ENCODE data around the gene PDYN.

The PDYN gene

DNA sequence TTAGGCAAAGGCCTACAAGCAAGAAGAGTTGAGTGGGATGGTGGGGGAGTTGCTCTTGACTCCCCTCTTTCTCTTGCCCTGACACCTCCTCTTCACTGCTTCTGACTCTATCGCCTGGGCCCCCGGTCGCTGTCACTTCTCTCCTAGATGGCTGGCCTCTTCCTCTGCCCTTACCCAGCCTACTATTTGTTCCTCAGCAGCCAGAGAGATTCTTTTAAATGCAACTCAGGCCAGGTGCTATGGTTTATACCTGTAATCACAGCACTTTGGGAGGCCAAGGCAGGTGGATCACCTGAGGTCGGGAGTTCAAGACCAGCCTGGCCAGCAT is 4.3 kb upstream of the PDYN start:
- no peak for TF ChIP-seq BACH2 (CRISPR knock-in tag; IDR thresholded peaks at IDR 0.05; ENCODE audit: borderline replicate concordance)
- no peak for ATAC-seq

DNA sequence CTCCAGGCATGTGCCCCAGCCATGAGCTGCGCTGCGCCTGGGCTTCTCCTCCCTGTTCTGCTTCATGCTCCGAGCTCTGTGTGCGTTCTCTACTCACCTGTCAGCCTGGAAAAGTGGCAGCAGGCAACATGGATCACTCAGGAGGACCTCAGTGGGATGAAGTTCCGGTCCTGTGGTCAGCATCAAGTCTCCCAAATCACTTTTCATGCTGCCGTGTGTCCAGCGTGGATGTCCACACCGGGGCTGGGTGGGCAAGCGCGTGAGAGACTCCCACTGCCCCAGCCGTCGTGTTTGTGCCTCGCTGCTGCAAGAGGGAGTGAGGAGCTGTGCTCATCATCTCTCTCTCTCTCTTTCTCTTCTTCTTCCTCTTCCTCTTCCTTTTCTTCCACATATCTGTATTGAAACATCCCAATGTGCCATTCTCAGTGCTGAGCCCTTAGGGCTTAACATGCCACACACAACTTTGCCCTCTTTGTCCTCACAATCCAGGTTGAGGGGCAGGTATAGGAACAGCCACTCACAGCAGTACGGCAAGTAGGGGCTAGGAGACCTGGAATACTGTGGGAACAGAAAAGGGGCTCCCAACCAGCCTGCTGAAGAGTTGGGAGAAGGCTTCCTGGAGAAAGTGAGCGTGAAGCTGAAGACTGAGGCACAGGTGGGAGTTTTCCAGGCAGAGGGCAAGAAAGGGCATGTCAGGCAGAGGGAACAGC is 3.8 kb upstream of the PDYN start:
- ATAC-seq: no peak
- TF ChIP-seq, protein P1, sequence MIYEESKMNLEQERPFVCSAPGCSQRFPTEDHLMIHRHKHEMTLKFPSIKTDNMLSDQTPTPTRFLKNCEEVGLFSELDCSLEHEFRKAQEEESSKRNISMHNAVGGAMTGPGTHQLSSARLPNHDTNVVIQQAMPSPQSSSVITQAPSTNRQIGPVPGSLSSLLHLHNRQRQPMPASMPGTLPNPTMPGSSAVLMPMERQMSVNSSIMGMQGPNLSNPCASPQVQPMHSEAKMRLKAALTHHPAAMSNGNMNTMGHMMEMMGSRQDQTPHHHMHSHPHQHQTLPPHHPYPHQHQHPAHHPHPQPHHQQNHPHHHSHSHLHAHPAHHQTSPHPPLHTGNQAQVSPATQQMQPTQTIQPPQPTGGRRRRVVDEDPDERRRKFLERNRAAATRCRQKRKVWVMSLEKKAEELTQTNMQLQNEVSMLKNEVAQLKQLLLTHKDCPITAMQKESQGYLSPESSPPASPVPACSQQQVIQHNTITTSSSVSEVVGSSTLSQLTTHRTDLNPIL (CRISPR knock-in tag; IDR thresholded peaks at IDR 0.05; ENCODE audit: low read depth): no peak
- TF ChIP-seq PATZ1 (CRISPR knock-in tag; IDR thresholded peaks at IDR 0.05; ENCODE audit: borderline replicate concordance): no peak
- TF ChIP-seq ZFP3 (CRISPR knock-in tag; IDR thresholded peaks at IDR 0.05): no peak
- no peak for TF ChIP-seq TCF4 (CRISPR knock-in tag; IDR thresholded peaks at IDR 0.05; ENCODE audit: borderline replicate concordance)
- TF ChIP-seq, protein P2, sequence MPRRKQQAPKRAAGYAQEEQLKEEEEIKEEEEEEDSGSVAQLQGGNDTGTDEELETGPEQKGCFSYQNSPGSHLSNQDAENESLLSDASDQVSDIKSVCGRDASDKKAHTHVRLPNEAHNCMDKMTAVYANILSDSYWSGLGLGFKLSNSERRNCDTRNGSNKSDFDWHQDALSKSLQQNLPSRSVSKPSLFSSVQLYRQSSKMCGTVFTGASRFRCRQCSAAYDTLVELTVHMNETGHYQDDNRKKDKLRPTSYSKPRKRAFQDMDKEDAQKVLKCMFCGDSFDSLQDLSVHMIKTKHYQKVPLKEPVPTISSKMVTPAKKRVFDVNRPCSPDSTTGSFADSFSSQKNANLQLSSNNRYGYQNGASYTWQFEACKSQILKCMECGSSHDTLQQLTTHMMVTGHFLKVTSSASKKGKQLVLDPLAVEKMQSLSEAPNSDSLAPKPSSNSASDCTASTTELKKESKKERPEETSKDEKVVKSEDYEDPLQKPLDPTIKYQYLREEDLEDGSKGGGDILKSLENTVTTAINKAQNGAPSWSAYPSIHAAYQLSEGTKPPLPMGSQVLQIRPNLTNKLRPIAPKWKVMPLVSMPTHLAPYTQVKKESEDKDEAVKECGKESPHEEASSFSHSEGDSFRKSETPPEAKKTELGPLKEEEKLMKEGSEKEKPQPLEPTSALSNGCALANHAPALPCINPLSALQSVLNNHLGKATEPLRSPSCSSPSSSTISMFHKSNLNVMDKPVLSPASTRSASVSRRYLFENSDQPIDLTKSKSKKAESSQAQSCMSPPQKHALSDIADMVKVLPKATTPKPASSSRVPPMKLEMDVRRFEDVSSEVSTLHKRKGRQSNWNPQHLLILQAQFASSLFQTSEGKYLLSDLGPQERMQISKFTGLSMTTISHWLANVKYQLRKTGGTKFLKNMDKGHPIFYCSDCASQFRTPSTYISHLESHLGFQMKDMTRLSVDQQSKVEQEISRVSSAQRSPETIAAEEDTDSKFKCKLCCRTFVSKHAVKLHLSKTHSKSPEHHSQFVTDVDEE (CRISPR knock-in tag; IDR thresholded peaks at IDR 0.05): no peak
- TF ChIP-seq ZFP30 (CRISPR knock-in tag; IDR thresholded peaks at IDR 0.05): no peak
- TF ChIP-seq CSDC2 (CRISPR knock-in tag; IDR thresholded peaks at IDR 0.05): no peak

DNA sequence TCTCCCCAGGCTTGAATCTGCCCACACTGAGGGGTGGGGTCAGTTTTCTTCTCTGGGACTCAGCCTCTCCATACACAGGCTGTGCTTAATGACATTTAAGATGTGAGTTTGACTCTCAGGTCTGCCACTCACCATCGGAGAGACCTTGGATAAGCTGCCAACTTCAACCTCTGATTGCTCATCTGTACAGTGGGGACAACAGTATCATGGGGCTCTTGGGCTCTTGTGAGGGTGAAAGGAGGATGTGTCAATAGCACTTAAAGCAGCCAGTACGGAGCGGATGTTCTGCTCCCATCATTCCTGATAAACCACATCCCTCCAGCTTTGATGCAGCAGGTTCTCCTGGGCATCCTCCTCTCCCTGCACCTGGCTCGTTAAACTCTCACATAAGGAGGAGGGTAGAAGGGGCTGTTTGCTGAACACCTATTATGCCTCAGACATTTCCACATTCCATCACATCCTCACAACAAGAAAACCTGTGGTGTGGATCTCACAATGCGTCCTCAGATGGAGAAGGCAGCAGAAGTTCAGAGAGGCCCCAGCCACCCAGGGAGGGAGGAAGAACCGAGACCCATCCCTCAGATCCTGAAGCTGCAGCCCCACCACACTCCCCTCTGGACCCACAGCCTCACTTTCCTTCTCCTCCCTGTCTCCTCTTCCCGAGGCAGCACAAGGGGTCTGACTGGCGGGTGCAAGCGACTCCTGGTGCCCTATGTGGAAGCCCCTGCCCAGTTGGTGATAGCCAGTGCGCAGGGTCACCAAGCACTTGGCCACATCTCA is 1.9 kb upstream of the PDYN start:
- TF ChIP-seq CSRNP3 (CRISPR knock-in tag; IDR thresholded peaks at IDR 0.05) (no peak), ESRRG (CRISPR knock-in tag; IDR thresholded peaks at IDR 0.05) (no peak), SNAI2 (CRISPR knock-in tag; IDR thresholded peaks at IDR 0.05) (no peak), ZNF70 (CRISPR knock-in tag; IDR thresholded peaks at IDR 0.05) (no peak), CSDC2 (CRISPR knock-in tag; IDR thresholded peaks at IDR 0.05) (no peak), ZNF565 (CRISPR knock-in tag; conservative IDR thresholded peaks at IDR 0.05; ENCODE audit: low read depth) (no peak), ISL1 (CRISPR knock-in tag; IDR thresholded peaks at IDR 0.05) (no peak), TCF4 (CRISPR knock-in tag; IDR thresholded peaks at IDR 0.05; ENCODE audit: borderline replicate concordance) (no peak), TOX (CRISPR knock-in tag; IDR thresholded peaks at IDR 0.05; ENCODE audit: borderline replicate concordance) (no peak), PATZ1 (CRISPR knock-in tag; IDR thresholded peaks at IDR 0.05; ENCODE audit: borderline replicate concordance) (no peak), ZFP30 (CRISPR knock-in tag; IDR thresholded peaks at IDR 0.05) (no peak), POU6F1 (CRISPR knock-in tag; IDR thresholded peaks at IDR 0.05; ENCODE audit: borderline replicate concordance, low read depth) (no peak), ARNTL (CRISPR knock-in tag; IDR thresholded peaks at IDR 0.05; ENCODE audit: borderline replicate concordance, low read depth) (no peak), OSR1 (CRISPR knock-in tag; IDR thresholded peaks at IDR 0.05) (no peak), ZFP3 (CRISPR knock-in tag; IDR thresholded peaks at IDR 0.05) (no peak), PPARA (CRISPR knock-in tag; IDR thresholded peaks at IDR 0.05; ENCODE audit: borderline replicate concordance) (no peak), GLIS3 (CRISPR knock-in tag; IDR thresholded peaks at IDR 0.05) (no peak)
- TF ChIP-seq, protein P1 (CRISPR knock-in tag; IDR thresholded peaks at IDR 0.05; ENCODE audit: low read depth): no peak
- no peak for ATAC-seq

Measured in SK-N-SH treated with all-trans-retinoic acid at 6 μM for 48 hours (cell line).